SU-DHL-6 (cell line): ENCODE measurements around the gene TNP2.

Experiments
- CTCF ChIP-seq: fragments of 200-600 bp; sonication (generic); IDR thresholded peaks from one replicate; pipeline ENCODE4 v1.5.1; 2017; ENCODE audit warnings: antibody characterized with exemption, mild to moderate bottlenecking, low read length, moderate library complexity; ENCODE audit not compliant: insufficient read depth, poor library complexity, severe bottlenecking
- EZH2phosphoT487 ChIP-seq: fragments of 200-600 bp; sonication (generic), shearing (Covaris generic); conservative IDR thresholded peaks from 2 replicates; pipeline ENCODE4 v1.6.1; 2018; ENCODE audit warnings: mild to moderate bottlenecking, antibody characterized with exemption, low read length, moderate library complexity, mixed read lengths

- TF ChIP-seq CTCF (no peak), EZH2phosphoT487 (no peak)
These were observed 12.4 kb downstream of the TNP2 start for GRCh38 chr16:11256661-11257130.
